Ascending aorta (tissue), 2 donors: ENCODE results near the gene ERICH4. TPM values are rescaled to one million over a fixed set of nuclear protein-coding genes. Genes with fewer than 3 reads are reported as not detected.

Experiments
- DNase-seq, 2 donors: peaks; one replicate each; pipeline ENCODE4 v3.0.0-alpha.2; 2019; ENCODE audit warnings: low spot score in 2 of 2
- H3K27ac ChIP-seq, 2 donors: fragments of 200-600 bp; sonication (generic); one replicate each; pipeline ENCODE4 v1.5.1; 2016 to 2017; ENCODE audit warnings: mild to moderate bottlenecking in 1 of 2
- H3K27me3 ChIP-seq: fragments of 200-600 bp; sonication (generic); one replicate; pipeline ENCODE4 v1.5.1; 2017
- H3K36me3 ChIP-seq, 2 donors: fragments of 200-600 bp; sonication (generic); one replicate each; pipeline ENCODE4 v1.5.1; 2016
- H3K4me1 ChIP-seq, 2 donors: fragments of 200-600 bp; sonication (generic); one replicate each; pipeline ENCODE4 v1.5.1; 2016 to 2017; ENCODE audit warnings: mild to moderate bottlenecking in 1 of 2
- H3K4me3 ChIP-seq, 2 donors: fragments of 200-600 bp; sonication (generic); one replicate each; pipeline ENCODE4 v1.5.1; 2016 to 2017; ENCODE audit warnings: mild to moderate bottlenecking in 1 of 2
- H3K9me3 ChIP-seq, 2 donors: fragments of 200-600 bp; sonication (generic); one replicate each; pipeline ENCODE4 v1.5.1; 2016
- intact Hi-C: fragments of 100-400 bp; cut with DNase I; formaldehyde crosslinking; loops from one replicate; pipeline ENCODE4 v1.15.1; 2023
- total RNA-seq: library from RNA; depleted of rRNA; stranded (reverse); fragments of >200 nt; gene quantifications from one replicate; pipeline ENCODE4 v1.1.0, GENCODE V29; 2016
- TF ChIP-seq, protein P1 (sequence below), 3 experiments: fragments of 200-600 bp in 2 of 3; fragments of 450-650 bp in 1 of 3; sonication (generic) in 2 of 3; IDR thresholded peaks; one replicate each; pipeline ENCODE4 v1.5.1; 2016 to 2019; ENCODE audit warnings: antibody characterized with exemption in 3 of 3, mild to moderate bottlenecking in 1 of 3, moderate library complexity in 1 of 3

Gene ERICH4
- total RNA-seq, 1 donor from 2014 or later, result not detected

DNA sequence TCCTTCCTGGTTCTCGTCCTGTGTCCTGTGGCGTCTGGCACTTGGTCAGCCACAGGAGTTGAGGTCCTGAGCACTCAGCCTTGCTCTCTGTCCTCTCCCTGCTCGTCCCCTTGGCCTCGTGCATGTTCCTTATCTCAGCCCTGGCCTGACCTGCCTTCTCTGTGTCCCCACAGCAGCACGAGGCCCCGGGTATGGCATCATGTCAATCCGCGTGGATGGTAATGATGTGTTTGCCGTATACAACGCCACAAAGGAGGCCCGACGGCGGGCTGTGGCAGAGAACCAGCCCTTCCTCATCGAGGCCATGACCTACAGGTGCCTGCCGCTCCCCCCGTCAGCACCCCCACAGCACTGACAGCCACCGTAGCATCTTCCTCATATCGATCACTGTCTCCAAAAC, 20.5 kb upstream of the ERICH4 start:
- Histone ChIP-seq H3K9me3 (no peaks in the 10 kb centered on the region), H3K4me3 (no peak overlapping the region), H3K27ac (no peak overlapping the region), H3K27me3 (no peaks in the 10 kb centered on the region), H3K4me1 (peaks cover 2 to 11% of the 10 kb centered on the region in 2 donors), H3K36me3 (peaks cover 60 to 70% of the 10 kb centered on the region in 2 donors)
- TF ChIP-seq, protein P1, sequence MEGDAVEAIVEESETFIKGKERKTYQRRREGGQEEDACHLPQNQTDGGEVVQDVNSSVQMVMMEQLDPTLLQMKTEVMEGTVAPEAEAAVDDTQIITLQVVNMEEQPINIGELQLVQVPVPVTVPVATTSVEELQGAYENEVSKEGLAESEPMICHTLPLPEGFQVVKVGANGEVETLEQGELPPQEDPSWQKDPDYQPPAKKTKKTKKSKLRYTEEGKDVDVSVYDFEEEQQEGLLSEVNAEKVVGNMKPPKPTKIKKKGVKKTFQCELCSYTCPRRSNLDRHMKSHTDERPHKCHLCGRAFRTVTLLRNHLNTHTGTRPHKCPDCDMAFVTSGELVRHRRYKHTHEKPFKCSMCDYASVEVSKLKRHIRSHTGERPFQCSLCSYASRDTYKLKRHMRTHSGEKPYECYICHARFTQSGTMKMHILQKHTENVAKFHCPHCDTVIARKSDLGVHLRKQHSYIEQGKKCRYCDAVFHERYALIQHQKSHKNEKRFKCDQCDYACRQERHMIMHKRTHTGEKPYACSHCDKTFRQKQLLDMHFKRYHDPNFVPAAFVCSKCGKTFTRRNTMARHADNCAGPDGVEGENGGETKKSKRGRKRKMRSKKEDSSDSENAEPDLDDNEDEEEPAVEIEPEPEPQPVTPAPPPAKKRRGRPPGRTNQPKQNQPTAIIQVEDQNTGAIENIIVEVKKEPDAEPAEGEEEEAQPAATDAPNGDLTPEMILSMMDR (IDR thresholded peaks at IDR 0.05), result no peak
- intact Hi-C loops, result no loop called here
- DNase-seq, result no peak

DNA sequence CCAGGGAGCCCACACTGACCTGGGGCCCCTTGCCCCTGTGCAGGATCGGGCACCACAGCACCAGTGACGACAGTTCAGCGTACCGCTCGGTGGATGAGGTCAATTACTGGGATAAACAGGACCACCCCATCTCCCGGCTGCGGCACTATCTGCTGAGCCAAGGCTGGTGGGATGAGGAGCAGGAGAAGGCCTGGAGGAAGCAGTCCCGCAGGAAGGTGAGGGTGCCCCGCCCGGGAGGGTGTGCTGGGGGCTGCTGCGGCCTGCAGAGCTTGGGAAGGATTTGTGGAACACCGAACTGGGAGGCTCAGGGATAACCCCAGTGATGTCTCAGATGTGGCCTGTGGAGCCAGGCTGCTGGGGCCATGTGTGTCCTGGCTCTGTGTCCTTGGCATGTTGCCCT, 20.0 kb upstream of the ERICH4 start:
- H3K4me3 ChIP-seq, result no peak overlapping the region
- intact Hi-C loops, result no loop called here

DNA sequence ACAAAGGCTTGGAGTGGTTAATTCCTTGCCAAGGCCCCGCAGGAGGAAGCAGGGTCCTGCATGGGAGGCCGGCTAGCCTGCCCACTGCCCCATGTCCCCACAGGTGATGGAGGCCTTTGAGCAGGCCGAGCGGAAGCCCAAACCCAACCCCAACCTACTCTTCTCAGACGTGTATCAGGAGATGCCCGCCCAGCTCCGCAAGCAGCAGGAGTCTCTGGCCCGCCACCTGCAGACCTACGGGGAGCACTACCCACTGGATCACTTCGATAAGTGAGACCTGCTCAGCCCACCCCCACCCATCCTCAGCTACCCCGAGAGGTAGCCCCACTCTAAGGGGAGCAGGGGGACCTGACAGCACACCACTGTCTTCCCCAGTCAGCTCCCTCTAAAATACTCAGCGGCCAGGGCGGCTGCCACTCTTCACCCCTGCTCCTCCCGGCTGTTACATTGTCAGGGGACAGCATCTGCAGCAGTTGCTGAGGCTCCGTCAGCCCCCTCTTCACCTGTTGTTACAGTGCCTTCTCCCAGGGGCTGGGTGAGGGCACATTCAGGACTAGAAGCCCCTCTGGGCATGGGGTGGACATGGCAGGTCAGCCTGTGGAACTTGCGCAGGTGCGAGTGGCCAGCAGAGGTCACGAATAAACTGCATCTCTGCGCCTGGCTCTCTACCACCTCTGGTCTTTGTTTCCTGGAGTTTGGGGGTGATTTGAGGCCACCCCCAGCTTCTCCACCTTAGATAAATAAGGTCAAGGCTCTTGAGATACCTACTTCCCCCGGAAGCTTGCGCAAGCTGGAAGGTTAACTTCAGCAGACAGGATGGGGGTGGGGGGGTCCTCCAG, 18.4 kb upstream of the ERICH4 start:
- H3K4me3 ChIP-seq, result no peak overlapping the region
- H3K9me3 ChIP-seq, result no peaks in the 10 kb centered on the region
- no peak overlapping the region for H3K27ac ChIP-seq
- TF ChIP-seq, protein P1 (IDR thresholded peaks at IDR 0.05), result no peak
- peaks cover 9 to 21% of the 10 kb centered on the region in 2 donors for H3K4me1 ChIP-seq
- H3K27me3 ChIP-seq, result no peaks in the 10 kb centered on the region
- intact Hi-C loops, result loop anchor here (5.0 kb wide), 1 partner anchor 102 kb away; no protein-coding TSS in a partner anchor
- no peak for DNase-seq
- peaks cover 42 to 52% of the 10 kb centered on the region in 2 donors for H3K36me3 ChIP-seq

More for the DNA sequence above, 20.0 kb upstream of the ERICH4 start:
- Histone ChIP-seq H3K9me3 (no peaks in the 10 kb centered on the region), H3K27ac (no peak overlapping the region), H3K27me3 (no peaks in the 10 kb centered on the region), H3K4me1 (peaks cover 2 to 13% of the 10 kb centered on the region in 2 donors), H3K36me3 (peaks cover 57 to 68% of the 10 kb centered on the region in 2 donors)
- TF ChIP-seq, protein P1 (IDR thresholded peaks at IDR 0.05), result no peak
- no peak for DNase-seq

DNA sequence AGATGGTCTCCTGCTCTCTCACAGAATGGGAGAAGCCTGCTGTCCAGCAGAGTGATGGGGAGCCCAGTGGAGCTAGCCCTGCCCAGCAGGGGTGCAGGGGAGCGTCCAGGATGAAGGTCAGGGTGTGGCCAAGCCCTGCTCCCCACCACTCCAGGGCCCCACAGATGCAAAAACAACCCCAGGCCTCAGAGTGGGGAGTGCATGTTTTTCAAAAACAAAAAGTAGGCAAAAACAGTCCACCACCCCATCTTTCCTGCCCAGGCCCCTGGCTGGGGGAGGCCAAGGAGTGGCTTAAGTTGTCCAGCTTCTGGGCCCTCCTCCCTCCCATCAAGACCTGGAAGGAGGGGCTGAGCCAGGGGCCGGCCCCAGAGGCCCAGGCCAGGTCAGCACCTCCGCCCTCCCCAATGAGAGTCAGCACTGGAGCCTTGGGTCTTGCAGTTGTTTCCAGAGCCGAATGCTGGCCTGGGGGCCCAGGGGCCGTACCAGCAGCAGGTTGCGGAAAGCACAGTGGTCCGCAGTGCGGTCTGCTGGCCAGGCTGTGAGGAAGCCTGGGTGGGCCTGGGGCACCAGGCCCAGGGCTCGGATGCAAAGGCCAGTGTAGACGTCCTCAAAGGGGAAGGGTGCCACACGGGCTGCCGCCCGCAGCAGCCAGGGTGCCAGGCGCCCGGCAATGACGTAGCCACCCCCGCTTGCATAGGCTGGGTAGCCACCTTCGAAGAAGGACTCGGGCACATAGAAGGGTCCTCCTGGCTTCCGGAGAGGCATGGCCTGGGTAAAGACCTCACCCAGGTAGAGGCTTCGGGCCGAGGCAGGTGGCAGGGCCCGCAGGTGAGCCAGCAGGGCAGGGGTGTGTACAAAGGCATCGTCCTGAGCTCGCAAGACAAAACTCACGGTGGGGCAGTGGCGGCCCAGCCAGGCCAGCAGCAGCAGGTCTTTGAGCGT, 17.5 kb upstream of the ERICH4 start:
- no peak for DNase-seq
- TF ChIP-seq, protein P1 (IDR thresholded peaks at IDR 0.05), result no peak
- Histone ChIP-seq H3K36me3 (peaks cover 33 to 45% of the 10 kb centered on the region in 2 donors), H3K4me1 (peaks cover 9 to 21% of the 10 kb centered on the region in 2 donors), H3K27me3 (no peaks in the 10 kb centered on the region), H3K27ac (no peak overlapping the region), H3K4me3 (no peak overlapping the region), H3K9me3 (no peaks in the 10 kb centered on the region)
- intact Hi-C loops, result loop anchor here (5.0 kb wide), 1 partner anchor 103 kb away; no protein-coding TSS in a partner anchor

DNA sequence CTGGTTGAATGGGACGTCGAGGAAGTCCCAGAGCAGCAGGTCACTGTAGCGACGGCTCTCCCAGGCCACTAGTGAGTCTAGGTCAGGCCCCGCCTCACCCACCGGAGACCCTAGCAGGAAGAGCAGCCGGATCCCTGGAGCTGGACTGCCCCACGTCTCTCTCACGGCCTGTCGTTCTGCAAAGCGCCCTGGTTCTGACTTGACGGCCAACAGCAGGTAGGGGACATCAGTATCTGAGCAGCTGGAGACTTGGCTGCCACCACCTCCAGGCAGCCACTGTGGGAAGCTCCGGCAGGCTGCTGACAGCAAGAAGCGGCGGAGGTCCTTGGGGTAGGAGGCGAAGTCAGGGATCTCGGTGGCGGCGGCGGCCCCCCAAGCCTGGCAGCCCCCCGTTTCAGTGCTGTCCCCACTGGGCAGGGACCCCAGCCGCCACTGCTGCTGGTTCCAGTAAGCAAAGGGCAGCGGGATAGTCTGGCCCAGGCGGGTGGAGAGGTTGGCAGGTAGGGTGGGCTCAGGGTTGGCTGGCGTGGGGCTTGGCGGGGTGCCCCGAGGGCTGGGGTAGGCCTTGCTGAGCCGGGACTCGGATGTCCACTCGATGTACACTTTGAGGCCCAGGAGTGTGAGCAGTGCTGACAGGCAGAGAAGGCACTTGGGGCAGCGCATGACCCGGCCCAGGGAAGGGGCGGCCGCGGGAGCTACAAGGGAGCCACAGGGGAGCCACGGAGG, 16.7 kb upstream of the ERICH4 start:
- intact Hi-C loops, result loop anchor here (5.0 kb wide), 1 partner anchor 104 kb away; no protein-coding TSS in a partner anchor
- no peaks in the 10 kb centered on the region for H3K27me3 ChIP-seq
- DNase-seq, result no peak
- H3K36me3 ChIP-seq, result peaks cover 25 to 43% of the 10 kb centered on the region in 2 donors
- TF ChIP-seq, protein P1 (IDR thresholded peaks at IDR 0.05), result no peak
- no peaks in the 10 kb centered on the region for H3K9me3 ChIP-seq
- H3K27ac ChIP-seq, result peak overlapping the region; percentile 79 to 89
- H3K4me3 ChIP-seq, result peak overlapping the region; percentile 48 to 80
- H3K4me1 ChIP-seq, result peaks cover 9 to 21% of the 10 kb centered on the region in 2 donors
